Erythroblast (primary cell): ENCODE results near the gene CFAP68.
A peak's percentile ranks its signal among the peaks of the same experiment; 100 is the strongest.

Experiments used
- DNase-seq, 2 experiments: peaks; one replicate each; lab custom pipeline; 2025; lab: John Stamatoyannopoulos, UW
- GATA1 ChIP-seq: IDR thresholded peaks from 2 replicates; pipeline ENCODE4 v1.6.1; 2011; ENCODE audit warnings: low read depth, mild to moderate bottlenecking, control low read depth, low read length, moderate library complexity
- POLR2A ChIP-seq: IDR thresholded peaks from 2 replicates; pipeline ENCODE4 v1.6.1; 2011; ENCODE audit warnings: mild to moderate bottlenecking, low read length

CFAP68 gene

GRCh38 chr11:111886032-111886431 is 6.7 kb downstream of the CFAP68 start:
- no peak for DNase-seq
- TF ChIP-seq GATA1 (no peak), POLR2A (no peak)

GRCh38 chr11:111886844-111887243 is 7.5 kb downstream of the CFAP68 start:
- DNase-seq = no peak
- no peak for TF ChIP-seq GATA1
- no peak for TF ChIP-seq POLR2A

- DNase-seq = no peak
- TF ChIP-seq GATA1 = no peak
- TF ChIP-seq POLR2A = no peak
Measured at GRCh38 chr11:111905411-111905810, 26.1 kb downstream of the CFAP68 start.

- DNase-seq = no peak
- TF ChIP-seq POLR2A = no peak
- no peak for TF ChIP-seq GATA1
Measured at GRCh38 chr11:111906680-111907079, 27.3 kb downstream of the CFAP68 start.

- TF ChIP-seq POLR2A (no peak), GATA1 (no peak)
- DNase-seq = no peak
Measured at GRCh38 chr11:111908639-111909305, 29.4 kb downstream of the CFAP68 start.

GRCh38 chr11:111909378-111909777 is 30.0 kb downstream of the CFAP68 start:
- DNase-seq = no peak
- TF ChIP-seq GATA1 (no peak), POLR2A (no peak)

- peak in 1 of 2 experiments; percentile 20 for DNase-seq
- TF ChIP-seq POLR2A (no peak), GATA1 (no peak)
Measured at GRCh38 chr11:111910676-111911562, 31.6 kb downstream of the CFAP68 start.

- TF ChIP-seq POLR2A = no peak
- no peak for TF ChIP-seq GATA1
- DNase-seq = peak; percentile 21 to 25
Measured at GRCh38 chr11:111911563-111912401, 32.4 kb downstream of the CFAP68 start, which contains the start of gene CRYAB. Gene CRYAB (minus strand): TSS chr11:111911770. CDS start chr11:111911724, 46 bp downstream.

GRCh38 chr11:111912535-111912934 is 33.2 kb downstream of the CFAP68 start, which contains the start of gene HSPB2:
Gene HSPB2 (plus strand): TSS chr11:111912734. CDS start chr11:111912830, 96 bp downstream.
- TF ChIP-seq GATA1 = no peak
- TF ChIP-seq POLR2A = no peak
- no peak for DNase-seq

GRCh38 chr11:111913031-111913861 is 33.9 kb downstream of the CFAP68 start:
- no peak for DNase-seq
- no peak for TF ChIP-seq GATA1
- no peak for TF ChIP-seq POLR2A

- TF ChIP-seq GATA1 = no peak
- no peak for TF ChIP-seq POLR2A
Measured at GRCh38 chr11:111913997-111914396, 34.7 kb downstream of the CFAP68 start.

GRCh38 chr11:111916768-111917167 is 37.4 kb downstream of the CFAP68 start:
- no peak for DNase-seq
- no peak for TF ChIP-seq POLR2A
- TF ChIP-seq GATA1 = no peak

More at GRCh38 chr11:111913997-111914396, 34.7 kb downstream of the CFAP68 start:
- no peak for DNase-seq
